ENCODE measurements around the gene EHHADH.

DNA sequence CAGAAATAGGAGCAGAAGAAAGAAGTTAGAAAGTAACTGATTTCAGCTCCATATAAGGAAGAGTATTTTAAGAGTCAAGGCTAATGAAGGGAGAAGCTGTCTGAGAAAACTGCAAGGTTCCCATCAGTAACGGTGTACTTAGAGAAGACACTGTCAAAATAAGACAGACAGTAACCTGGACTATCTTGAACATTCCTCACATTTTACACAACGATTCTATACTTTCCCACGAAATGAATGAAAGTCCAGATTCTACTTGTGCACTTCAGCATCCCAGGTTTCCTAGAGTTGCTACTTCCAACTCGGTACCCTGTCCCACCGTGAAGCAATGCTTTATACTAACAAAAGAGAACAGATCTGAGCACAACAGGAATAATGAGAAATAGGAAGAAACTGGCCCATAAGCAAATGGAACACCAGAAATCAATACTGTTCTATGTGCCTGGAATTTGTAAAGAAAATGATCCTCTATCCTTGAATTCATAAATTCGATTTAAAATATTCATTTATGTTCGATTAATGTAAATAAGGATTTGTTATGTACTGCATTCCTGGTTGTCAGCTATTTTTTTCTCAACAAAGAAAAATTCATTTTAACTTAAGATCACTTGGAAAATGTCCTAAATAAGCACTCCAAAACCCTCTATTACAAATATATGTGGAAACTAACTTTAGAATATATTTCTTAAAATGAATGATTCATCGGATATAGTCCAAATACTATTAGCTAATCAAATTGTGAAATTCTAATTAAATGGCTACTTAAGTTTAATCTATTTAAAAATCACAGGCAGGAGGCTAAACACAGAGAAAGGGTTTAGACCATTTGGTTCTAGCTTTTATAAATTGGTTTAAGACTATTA is 102.5 kb downstream of the EHHADH start:
- TF ChIP-seq, protein P1, sequence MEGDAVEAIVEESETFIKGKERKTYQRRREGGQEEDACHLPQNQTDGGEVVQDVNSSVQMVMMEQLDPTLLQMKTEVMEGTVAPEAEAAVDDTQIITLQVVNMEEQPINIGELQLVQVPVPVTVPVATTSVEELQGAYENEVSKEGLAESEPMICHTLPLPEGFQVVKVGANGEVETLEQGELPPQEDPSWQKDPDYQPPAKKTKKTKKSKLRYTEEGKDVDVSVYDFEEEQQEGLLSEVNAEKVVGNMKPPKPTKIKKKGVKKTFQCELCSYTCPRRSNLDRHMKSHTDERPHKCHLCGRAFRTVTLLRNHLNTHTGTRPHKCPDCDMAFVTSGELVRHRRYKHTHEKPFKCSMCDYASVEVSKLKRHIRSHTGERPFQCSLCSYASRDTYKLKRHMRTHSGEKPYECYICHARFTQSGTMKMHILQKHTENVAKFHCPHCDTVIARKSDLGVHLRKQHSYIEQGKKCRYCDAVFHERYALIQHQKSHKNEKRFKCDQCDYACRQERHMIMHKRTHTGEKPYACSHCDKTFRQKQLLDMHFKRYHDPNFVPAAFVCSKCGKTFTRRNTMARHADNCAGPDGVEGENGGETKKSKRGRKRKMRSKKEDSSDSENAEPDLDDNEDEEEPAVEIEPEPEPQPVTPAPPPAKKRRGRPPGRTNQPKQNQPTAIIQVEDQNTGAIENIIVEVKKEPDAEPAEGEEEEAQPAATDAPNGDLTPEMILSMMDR (conservative IDR thresholded peaks at IDR 0.05 in 1 of 2, IDR thresholded peaks at IDR 0.05 in 1 of 2; ENCODE audit: extremely low read depth in 1 of 2, insufficient read depth in 1 of 2, low read depth in 1 of 2, low read length in 2 of 2) = no peak
- no peak for TF ChIP-seq EZH2 (IDR thresholded peaks at IDR 0.05; ENCODE audit: borderline replicate concordance, low read length)

Measured in mammary epithelial cell (primary cell).